K562 (cell line): ENCODE measurements around the gene RALB. TPM values are rescaled to one million over a fixed set of nuclear protein-coding genes. Genes with fewer than 3 reads are reported as not detected.

ENCODE experiments used
- ARID2 ChIP-seq: fragments of 450-650 bp; IDR thresholded peaks from 2 replicates; pipeline ENCODE4 v1.6.1; 2017; ENCODE audit warnings: antibody characterized with exemption, mild to moderate bottlenecking
- CBFA2T3 ChIP-seq: fragments of 450-650 bp; IDR thresholded peaks from 2 replicates; pipeline ENCODE4 v1.6.1; 2017
- CCAR2 ChIP-seq: fragments of 200-400 bp; formaldehyde crosslinking; IDR thresholded peaks from 2 replicates; pipeline ENCODE4 v1.6.1; 2017; ENCODE audit warnings: mild to moderate bottlenecking, low read depth, low read length
- CTBP1 ChIP-seq: fragments of 450-650 bp; IDR thresholded peaks from 2 replicates; pipeline ENCODE4 v1.6.1; 2016; ENCODE audit warnings: borderline replicate concordance
- KAT7 ChIP-seq: sonication (generic); formaldehyde crosslinking; IDR thresholded peaks from 2 replicates; pipeline ENCODE4 v1.8.0; 2022; ENCODE audit warnings: missing genetic modification reagents, mild to moderate bottlenecking, borderline replicate concordance
- KDM2B ChIP-seq: fragments of 250-450 bp; sonication (Bioruptor Pico); IDR thresholded peaks from 2 replicates; pipeline ENCODE4 v1.8.0; 2021; ENCODE audit warnings: mild to moderate bottlenecking, moderate library complexity
- KDM4B ChIP-seq, 2 experiments: fragments of 450-650 bp in 1 of 2; sonication (generic) in 1 of 2; IDR thresholded peaks; 2 replicates each; pipeline ENCODE4 v1.6.1; 2016 to 2017; ENCODE audit warnings: borderline replicate concordance in 2 of 2, antibody characterized with exemption in 1 of 2, low read depth in 1 of 2, mild to moderate bottlenecking in 1 of 2
- MITF ChIP-seq: IDR thresholded peaks from 2 replicates; pipeline ENCODE4 v1.6.1; 2014; ENCODE audit warnings: antibody characterized with exemption
- NCOR1 ChIP-seq: fragments of 450-650 bp; IDR thresholded peaks from 2 replicates; pipeline ENCODE4 v1.6.1; 2016; ENCODE audit warnings: mild to moderate bottlenecking, moderate library complexity
- NELFE ChIP-seq: IDR thresholded peaks from 2 replicates; pipeline ENCODE4 v1.6.1; 2011; ENCODE audit warnings: mild to moderate bottlenecking; ENCODE audit not compliant: insufficient read depth, insufficient read length
- NR3C1 ChIP-seq: sonication (generic); formaldehyde crosslinking; IDR thresholded peaks from 2 replicates; pipeline ENCODE4 v1.8.1; 2022; ENCODE audit warnings: missing genetic modification reagents
- PTTG1 ChIP-seq: fragments of 450-650 bp; IDR thresholded peaks from 2 replicates; pipeline ENCODE4 v1.6.1; 2016; ENCODE audit warnings: low read depth, mild to moderate bottlenecking, missing genetic modification characterization, missing compliant biosample characterization
- SMAD4 ChIP-seq: fragments of 250-450 bp; sonication (Bioruptor Pico); conservative IDR thresholded peaks from 2 replicates; pipeline ENCODE4 v1.8.0; 2021; ENCODE audit warnings: inconsistent platforms, mild to moderate bottlenecking, moderate library complexity
- SPI1 ChIP-seq: IDR thresholded peaks from 2 replicates; pipeline ENCODE4 v1.6.1; 2011; ENCODE audit warnings: low read depth, low read length, control low read depth, borderline replicate concordance
- TAL1 ChIP-seq: fragments of 450-650 bp; IDR thresholded peaks from 2 replicates; pipeline ENCODE4 v1.6.1; 2016; ENCODE audit warnings: mild to moderate bottlenecking
- TARDBP ChIP-seq: fragments of 450-650 bp; IDR thresholded peaks from 2 replicates; pipeline ENCODE4 v1.6.1; 2016
- ZNF232 ChIP-seq: sonication (generic); formaldehyde crosslinking; IDR thresholded peaks from 2 replicates; pipeline ENCODE4 v1.8.0; 2022; ENCODE audit warnings: mild to moderate bottlenecking, missing genetic modification reagents
- ZNF316 ChIP-seq: fragments of 450-650 bp; IDR thresholded peaks from 2 replicates; pipeline ENCODE4 v1.6.1; 2016
- ZNF695 ChIP-seq: fragments of 450-650 bp; formaldehyde crosslinking; IDR thresholded peaks from 2 replicates; pipeline ENCODE4 v1.4.0; 2020; ENCODE audit warnings: mild to moderate bottlenecking, moderate library complexity
- polyA plus RNA-seq, 8 experiments: library from polyadenylated mRNA; depleted of rRNA in 4 of 8; stranded (reverse) in 5 of 8; unstranded in 3 of 8; fragments of >200 nt; fragmentation: Nextera tagmentation in 2 of 8; fragmentation: Illumina TruSeq in 1 of 8; extraction: Ambion mirVana in 2 of 8; extraction: Trizol in 1 of 8; gene quantifications; 2 replicates each; pipeline versions ENCODE4 v1.2.1 to v1.2.3, GENCODE V29; 2011 to 2014; ENCODE audit warnings: inconsistent platforms in 1 of 8, missing spikeins in 1 of 8
- total RNA-seq, 7 experiments: library from RNA; depleted of rRNA in 6 of 7; stranded (reverse); fragments of >200 nt in 6 of 7; fragmentation: Illumina TruSeq in 2 of 7; extraction: Trizol in 2 of 7; gene quantifications; 2 replicates each; pipeline versions ENCODE4 v1.2.1 to v1.2.3, GENCODE V29; 2011 to 2021; ENCODE audit warnings: low replicate concordance in 1 of 7
- TF ChIP-seq, protein P1 (sequence below): fragments of 450-650 bp; conservative IDR thresholded peaks from 2 replicates; pipeline ENCODE4 v1.6.1; 2016; ENCODE audit warnings: missing genetic modification characterization, low read depth, mild to moderate bottlenecking, missing compliant biosample characterization, moderate library complexity
- TF ChIP-seq, protein P2 (sequence below): fragments of 450-650 bp; IDR thresholded peaks from 2 replicates; pipeline ENCODE4 v1.6.1; 2016; ENCODE audit warnings: low read depth

Gene RALB
- total and polyA plus RNA-seq, 9 of the 15 experiments (the other 6 are each of a cell fraction or from before 2014, with no cell fraction given): 14.8 to 65.6 (median 38.4) TPM

DNA sequence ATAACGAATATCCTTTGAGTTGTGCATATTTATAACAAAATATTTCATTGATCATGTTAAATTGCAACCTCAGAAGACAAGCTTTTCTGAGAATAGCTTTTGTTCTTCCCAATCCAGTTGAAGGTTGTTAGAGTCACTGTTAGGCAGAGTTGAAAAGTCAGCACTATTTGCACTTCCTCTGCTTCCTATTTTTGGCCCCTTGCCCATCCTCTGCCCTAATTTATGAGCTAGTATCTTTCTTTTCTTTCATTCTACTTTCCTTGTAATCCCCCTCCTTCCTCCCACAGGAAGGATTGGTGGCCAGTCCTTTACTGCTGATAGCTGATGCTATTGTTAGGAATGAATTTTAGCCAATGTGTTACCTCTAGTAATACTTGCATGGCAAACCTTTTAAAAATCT, 4.9 kb downstream of the RALB start (continued):
- TF ChIP-seq, protein P1, sequence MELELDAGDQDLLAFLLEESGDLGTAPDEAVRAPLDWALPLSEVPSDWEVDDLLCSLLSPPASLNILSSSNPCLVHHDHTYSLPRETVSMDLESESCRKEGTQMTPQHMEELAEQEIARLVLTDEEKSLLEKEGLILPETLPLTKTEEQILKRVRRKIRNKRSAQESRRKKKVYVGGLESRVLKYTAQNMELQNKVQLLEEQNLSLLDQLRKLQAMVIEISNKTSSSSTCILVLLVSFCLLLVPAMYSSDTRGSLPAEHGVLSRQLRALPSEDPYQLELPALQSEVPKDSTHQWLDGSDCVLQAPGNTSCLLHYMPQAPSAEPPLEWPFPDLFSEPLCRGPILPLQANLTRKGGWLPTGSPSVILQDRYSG (tag): no peak
- no peak for TF ChIP-seq TARDBP
- TF ChIP-seq NCOR1: no peak
- no peak for TF ChIP-seq MITF
- peak; percentile 95 for TF ChIP-seq ZNF316
- no peak for TF ChIP-seq KDM2B (CRISPR knock-in tag)
- TF ChIP-seq NELFE: no peak
- TF ChIP-seq SPI1: peak; percentile 85
- TF ChIP-seq, protein P2, sequence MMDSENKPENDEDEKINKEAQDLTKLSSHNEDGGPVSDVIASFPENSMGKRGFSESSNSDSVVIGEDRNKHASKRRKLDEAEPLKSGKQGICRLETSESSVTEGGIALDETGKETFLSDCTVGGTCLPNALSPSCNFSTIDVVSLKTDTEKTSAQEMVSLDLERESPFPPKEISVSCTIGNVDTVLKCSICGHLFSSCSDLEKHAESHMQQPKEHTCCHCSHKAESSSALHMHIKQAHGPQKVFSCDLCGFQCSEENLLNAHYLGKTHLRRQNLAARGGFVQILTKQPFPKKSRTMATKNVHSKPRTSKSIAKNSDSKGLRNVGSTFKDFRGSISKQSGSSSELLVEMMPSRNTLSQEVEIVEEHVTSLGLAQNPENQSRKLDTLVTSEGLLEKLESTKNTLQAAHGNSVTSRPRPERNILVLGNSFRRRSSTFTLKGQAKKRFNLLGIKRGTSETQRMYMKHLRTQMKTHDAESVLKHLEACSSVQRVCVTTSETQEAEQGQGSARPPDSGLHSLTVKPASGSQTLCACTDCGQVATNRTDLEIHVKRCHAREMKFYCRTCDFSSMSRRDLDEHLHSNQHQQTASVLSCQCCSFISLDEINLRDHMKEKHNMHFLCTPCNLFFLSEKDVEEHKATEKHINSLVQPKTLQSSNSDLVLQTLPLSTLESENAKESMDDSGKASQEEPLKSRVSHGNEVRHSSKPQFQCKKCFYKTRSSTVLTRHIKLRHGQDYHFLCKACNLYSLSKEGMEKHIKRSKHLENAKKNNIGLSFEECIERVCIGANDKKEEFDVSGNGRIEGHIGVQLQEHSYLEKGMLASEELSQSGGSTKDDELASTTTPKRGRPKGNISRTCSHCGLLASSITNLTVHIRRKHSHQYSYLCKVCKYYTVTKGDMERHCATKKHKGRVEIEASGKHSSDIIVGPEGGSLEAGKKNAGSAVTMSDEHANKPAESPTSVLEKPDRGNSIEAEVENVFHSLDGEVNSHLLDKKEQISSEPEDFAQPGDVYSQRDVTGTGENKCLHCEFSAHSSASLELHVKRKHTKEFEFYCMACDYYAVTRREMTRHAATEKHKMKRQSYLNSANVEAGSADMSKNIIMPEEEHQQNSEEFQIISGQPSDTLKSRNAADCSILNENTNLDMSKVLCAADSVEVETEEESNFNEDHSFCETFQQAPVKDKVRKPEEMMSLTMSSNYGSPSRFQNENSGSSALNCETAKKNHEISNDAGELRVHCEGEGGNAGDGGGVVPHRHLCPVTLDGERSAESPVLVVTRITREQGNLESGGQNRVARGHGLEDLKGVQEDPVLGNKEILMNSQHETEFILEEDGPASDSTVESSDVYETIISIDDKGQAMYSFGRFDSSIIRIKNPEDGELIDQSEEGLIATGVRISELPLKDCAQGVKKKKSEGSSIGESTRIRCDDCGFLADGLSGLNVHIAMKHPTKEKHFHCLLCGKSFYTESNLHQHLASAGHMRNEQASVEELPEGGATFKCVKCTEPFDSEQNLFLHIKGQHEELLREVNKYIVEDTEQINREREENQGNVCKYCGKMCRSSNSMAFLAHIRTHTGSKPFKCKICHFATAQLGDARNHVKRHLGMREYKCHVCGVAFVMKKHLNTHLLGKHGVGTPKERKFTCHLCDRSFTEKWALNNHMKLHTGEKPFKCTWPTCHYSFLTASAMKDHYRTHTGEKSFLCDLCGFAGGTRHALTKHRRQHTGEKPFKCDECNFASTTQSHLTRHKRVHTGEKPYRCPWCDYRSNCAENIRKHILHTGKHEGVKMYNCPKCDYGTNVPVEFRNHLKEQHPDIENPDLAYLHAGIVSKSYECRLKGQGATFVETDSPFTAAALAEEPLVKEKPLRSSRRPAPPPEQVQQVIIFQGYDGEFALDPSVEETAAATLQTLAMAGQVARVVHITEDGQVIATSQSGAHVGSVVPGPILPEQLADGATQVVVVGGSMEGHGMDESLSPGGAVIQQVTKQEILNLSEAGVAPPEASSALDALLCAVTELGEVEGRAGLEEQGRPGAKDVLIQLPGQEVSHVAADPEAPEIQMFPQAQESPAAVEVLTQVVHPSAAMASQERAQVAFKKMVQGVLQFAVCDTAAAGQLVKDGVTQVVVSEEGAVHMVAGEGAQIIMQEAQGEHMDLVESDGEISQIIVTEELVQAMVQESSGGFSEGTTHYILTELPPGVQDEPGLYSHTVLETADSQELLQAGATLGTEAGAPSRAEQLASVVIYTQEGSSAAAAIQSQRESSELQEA: no peak
- no peak for TF ChIP-seq ARID2
- no peak for TF ChIP-seq KDM4B (IDR thresholded peaks at IDR 0.05; ENCODE audit: borderline replicate concordance in 2 of 2, low read depth in 1 of 2)
- TF ChIP-seq CBFA2T3: peak; percentile 30; the same call in 1 of the 2 replicates
- TF ChIP-seq TAL1: no peak
- no peak for TF ChIP-seq SMAD4 (CRISPR knock-in tag)
- TF ChIP-seq CCAR2: no peak
- no peak for TF ChIP-seq PTTG1 (tag)
- TF ChIP-seq ZNF695 (CRISPR knock-in tag): no peak
- no peak for TF ChIP-seq ZNF232 (CRISPR knock-in tag)
- no peak for TF ChIP-seq NR3C1
- no peak for TF ChIP-seq KAT7 (CRISPR knock-in tag)
- TF ChIP-seq CTBP1: no peak
